Measurements from ENCODE around the gene SMPD1.

SMPD1 gene

GRCh38 chr11:6417907-6418556 is 27.8 kb downstream of the SMPD1 start:
- no peak for DNase-seq

DNA sequence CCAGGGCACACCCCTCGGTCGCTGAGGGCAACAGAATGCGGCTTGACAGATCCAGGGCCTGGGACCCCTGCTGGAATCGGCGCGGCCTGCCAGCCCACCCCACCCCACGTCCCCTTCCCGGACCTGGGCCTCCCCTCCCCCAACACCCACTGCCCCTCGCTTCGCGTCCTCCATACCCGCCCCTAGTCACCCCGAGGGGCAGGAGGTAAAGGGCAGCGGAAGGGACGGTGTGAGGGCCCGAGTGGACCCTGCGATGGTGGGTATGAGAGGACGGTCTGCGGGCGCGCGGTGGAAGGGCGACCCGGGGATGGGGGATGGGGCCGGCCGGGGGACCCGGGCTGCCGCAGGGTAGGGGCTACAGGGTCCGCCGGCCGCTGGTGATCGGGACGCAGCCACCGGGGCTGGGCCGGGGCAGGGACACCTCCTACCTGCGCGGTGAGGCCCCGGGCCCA is 28.3 kb downstream of the SMPD1 start:
- no peak for DNase-seq

- peak; percentile 52 for DNase-seq
These were observed 28.8 kb downstream of the SMPD1 start, which contains the start of gene APBB1 for GRCh38 chr11:6419009-6419631. Gene APBB1, minus strand, starts transcription at chr11:6419094. Its CDS starts 7,747 bp downstream, at chr11:6411347.

DNA sequence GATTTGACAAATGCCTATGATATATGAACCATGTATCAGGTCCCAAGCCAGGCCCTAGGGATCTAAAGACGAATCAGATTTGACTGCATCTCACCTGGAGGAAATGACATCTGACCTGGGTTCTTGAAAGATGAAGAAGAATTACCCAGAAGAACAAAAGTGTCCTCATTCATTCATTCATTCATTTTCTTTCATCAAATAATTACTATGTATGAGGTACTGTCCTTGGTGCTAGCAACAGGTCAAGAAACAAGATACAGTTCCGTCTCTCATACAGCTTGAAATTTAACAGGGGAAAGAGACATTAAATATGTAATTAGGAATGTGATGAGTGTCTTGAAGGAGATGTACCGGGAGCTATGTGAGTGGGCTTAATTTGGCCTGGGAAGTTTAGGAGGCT is 30.4 kb downstream of the SMPD1 start:
- no peak for DNase-seq

DNA sequence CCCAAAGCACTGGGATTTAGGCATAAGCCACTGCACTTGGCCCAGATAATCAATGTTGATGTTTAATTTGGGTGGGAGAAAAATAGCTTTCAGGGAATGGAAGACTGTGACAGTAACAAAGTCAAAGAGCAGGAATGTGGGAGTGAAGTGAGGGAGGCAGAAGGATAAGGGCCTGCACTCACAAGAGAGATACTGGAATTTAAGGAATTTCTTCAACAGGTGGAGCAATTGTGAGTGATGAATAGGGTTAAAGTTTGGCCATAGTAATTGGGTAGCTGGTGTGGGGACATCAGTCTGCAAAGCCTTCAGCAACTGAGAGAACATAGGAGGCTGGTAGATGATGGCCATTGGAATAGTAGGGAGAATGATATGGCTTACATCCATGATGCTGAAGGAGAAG is 37.2 kb downstream of the SMPD1 start:
- DNase-seq: no peak

GRCh38 chr11:6431861-6432260 is 41.6 kb downstream of the SMPD1 start:
- DNase-seq: no peak

DNA sequence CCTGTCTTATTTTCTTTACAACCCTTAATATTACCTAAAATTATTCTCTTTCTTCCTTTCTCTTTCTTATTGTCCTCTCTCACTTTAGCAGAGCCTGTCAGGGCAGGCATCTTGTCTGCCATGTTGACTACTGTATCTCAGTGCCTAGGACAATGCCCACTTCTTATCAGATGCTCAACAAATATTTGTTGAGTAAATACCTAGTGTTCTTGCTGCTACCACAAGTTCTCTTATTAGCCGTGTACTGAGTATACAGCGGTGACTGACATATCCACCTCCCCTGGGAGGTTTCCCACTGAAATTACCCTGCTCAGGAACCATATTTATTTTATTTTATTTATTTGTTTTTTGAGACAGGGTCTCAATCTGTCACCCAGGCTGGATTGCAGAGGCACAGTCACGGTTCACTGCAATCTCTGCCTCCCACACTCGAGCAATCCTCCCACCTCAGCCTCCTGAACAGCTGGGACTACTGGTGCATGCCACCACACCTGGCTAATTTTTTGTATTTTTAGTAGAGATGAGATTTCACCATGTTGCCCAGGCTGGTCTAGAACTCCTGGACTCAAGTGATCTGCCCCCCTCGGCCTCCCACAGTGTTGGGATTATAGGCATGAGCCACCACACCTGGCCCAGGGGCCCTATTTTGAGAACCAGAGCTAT is 43.9 kb downstream of the SMPD1 start:
- DNase-seq: no peak

GRCh38 chr11:6437423-6437822 is 47.1 kb downstream of the SMPD1 start:
- DNase-seq: no peak

DNA sequence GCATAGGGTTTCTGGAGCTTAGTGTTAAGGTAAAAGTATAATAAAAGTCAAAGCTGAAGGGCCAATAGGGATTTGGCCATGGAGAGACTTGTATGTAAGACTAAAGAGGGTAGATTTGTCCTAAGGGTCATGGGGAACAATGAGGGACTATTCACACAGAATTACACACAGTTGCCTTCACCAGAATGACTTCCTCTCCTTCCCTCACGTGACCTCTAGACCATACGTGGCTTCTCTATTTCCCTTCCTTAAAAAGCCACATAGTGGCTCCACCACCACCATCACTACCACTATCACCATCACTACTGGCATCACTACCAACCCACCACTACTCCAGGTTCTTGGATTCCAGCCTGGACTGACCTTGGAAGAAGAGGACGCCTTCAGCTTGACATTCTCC is 47.7 kb downstream of the SMPD1 start:
- DNase-seq: no peak

- DNase-seq: peak; percentile 15
These were observed 48.8 kb downstream of the SMPD1 start for GRCh38 chr11:6438979-6439571.

DNA sequence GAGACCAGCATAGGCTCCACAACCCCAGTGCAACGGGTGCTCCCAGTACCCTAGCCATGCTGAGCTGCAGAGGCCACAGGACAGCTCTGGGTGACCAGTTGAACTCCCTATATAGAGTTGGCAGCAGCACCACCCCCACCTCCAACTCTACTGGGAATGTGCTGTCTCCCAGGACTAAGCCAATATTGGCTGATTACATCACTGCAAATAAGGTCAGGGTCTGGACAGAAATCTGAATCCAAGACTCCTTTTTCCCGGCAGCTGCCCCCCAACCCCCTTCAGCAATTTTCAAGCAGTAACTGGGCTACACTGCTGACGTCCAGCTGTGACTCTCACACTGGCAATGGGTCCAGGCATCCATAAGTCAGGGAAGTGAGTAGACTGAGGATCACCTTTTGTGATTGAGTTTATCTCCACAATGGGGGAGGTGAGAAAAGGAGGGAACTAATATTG is 50.7 kb downstream of the SMPD1 start, which contains the start of gene HPX:
Gene HPX, minus strand, starts transcription at position 82 of the 453 bp plus-strand sequence. Its CDS starts 24 bp downstream, at position 58.
- no peak for DNase-seq

DNA sequence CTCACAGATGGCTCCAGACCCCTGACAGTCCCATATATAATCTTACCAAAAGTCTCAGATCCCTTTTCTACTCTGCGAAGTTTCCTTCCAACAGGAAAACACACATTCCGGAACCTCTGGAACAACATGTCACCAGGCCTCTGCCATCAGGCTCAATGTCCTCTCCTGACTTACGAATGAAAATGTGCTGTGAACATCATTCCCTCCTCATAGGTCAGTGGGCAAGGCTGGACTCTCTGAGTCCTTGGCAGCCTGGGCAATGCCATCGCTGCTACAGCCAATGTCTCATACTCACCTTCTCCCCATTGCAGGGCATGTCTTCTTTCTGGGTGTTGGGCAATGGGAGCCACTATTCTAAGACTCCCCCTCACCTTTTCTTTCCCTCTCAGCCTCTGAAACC is 52.2 kb downstream of the SMPD1 start:
- no peak for DNase-seq

DNA sequence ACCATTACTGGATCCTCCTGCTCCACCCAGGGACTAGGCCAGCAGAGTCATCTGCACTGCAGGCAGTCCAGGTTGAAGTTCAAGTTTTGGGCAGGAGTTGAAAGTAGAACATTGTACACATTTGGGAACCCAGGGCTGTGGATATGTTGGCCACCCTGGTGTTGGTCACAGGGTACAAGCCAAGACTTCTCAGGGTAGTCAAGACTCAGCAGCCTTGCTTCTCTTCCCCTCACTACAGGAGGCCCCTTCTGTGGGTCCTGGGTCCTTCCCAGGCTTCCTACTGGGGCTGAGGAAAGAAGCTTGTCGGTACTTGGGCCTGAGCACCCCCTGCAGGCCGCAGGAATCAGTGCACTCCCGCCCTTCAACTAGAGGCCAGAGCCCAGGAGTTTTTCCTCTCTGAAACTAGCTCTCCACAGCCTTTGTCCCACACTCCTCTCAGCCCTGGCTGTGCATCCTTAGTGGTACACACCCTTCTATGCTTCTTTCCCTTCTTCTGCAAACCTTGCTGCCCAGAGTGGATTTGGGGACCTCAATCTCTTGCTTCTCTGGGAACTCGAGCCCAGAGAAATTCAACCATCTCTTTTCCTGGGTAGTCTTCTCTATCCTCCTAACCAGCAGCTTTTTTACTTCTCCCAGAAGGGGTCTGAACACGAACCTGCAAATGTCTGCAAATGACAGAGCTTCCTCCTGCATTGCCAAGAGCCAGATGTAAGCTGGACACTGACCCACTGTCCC is 53.2 kb downstream of the SMPD1 start:
- DNase-seq: peak; percentile 41
